Measurements from ENCODE around the gene SPINK8. TPM values are rescaled to one million over a fixed set of nuclear protein-coding genes. Genes with fewer than 3 reads are reported as not detected.

SPINK8 gene
- polyA plus RNA-seq, 1 donor (not counting 4 experiments of a cell fraction or from before 2014, with no cell fraction given), result not detected

DNA sequence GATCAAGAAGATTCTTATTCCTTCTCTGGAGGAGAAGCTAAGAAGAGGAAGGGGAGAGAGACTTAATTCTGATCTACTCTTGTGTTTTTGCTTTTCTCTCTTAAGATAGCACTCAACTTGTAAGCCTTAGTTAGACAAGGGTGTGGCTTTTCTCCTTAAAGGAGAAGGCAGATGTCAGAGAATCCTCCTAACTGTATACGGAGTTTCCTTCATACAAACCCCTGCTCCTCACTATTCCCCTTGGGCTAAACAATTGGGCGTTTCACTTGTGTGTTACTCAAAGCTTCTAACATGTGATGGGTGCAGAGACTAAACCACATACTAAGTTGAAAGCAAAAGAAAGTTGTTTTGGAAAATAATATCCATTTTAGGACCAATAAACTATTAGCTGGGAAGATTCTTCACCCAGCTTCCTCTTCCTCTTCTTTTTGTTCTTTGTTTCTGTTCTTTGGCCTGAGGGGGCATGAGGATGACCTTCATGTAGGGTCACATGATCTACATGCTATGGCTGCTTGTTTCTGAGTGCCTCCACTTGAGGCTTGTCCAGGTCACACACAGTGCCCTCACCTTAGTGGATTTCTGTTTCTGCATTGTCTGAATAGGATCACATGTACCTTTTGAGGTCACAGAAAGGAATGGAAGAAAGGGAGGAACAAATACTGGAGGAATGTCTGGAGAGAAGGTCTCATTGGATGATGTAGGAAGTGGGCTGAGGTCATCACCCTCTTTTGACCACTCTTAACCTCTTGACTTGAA lies 14.6 kb downstream of the SPINK8 start:
- Histone ChIP-seq H3K4me3 (ENCODE audit: control insufficient read depth in 2 of 3, extremely low read depth in 1 of 3, insufficient read depth in 2 of 3, low read depth in 1 of 3, low read length in 3 of 3) (no peak overlapping the region), H4K20me1 (ENCODE audit: control insufficient read depth, extremely low read depth, insufficient read depth, low read length) (no peaks in the 10 kb centered on the region), H2AFZ (ENCODE audit: control insufficient read depth, low read length) (no peak overlapping the region), H3K4me1 (ENCODE audit: control insufficient read depth, extremely low read depth, insufficient read depth, low read length) (no peaks in the 10 kb centered on the region), H3K36me3 (ENCODE audit: control insufficient read depth in 2 of 2, extremely low read depth in 1 of 2, insufficient read depth in 2 of 2, low read length in 2 of 2) (no peaks in the 10 kb centered on the region), H3K79me2 (ENCODE audit: control insufficient read depth, insufficient read depth, low read length) (no peaks in the 10 kb centered on the region), H3K9me3 (ENCODE audit: control insufficient read depth, low read depth, low read length) (peaks cover 2% of the 10 kb centered on the region), H3K9me1 (ENCODE audit: control insufficient read depth, extremely low read depth, insufficient read depth, low read length) (no peaks in the 10 kb centered on the region), H3K27me3 (ENCODE audit: control insufficient read depth, extremely low read depth, insufficient read depth, low read length) (no peaks in the 10 kb centered on the region), H3K27ac (ENCODE audit: control insufficient read depth, insufficient read depth, low read length) (no peak overlapping the region), H3K4me2 (ENCODE audit: control insufficient read depth, extremely low read depth, insufficient read depth, low read depth, low read length) (no peak overlapping the region), H3K9ac (ENCODE audit: control insufficient read depth, extremely low read depth, insufficient read depth, low read length) (no peak overlapping the region)
- dilution Hi-C loops (cut with MboI; ENCODE audit: extremely low pct_ligation_motif_present, low sequenced_read_pairs), result no loop called here
- no peak for FAIRE-seq
- TF ChIP-seq EZH2 (IDR thresholded peaks at IDR 0.05; ENCODE audit: low read length), result no peak
- TF ChIP-seq, protein P1, sequence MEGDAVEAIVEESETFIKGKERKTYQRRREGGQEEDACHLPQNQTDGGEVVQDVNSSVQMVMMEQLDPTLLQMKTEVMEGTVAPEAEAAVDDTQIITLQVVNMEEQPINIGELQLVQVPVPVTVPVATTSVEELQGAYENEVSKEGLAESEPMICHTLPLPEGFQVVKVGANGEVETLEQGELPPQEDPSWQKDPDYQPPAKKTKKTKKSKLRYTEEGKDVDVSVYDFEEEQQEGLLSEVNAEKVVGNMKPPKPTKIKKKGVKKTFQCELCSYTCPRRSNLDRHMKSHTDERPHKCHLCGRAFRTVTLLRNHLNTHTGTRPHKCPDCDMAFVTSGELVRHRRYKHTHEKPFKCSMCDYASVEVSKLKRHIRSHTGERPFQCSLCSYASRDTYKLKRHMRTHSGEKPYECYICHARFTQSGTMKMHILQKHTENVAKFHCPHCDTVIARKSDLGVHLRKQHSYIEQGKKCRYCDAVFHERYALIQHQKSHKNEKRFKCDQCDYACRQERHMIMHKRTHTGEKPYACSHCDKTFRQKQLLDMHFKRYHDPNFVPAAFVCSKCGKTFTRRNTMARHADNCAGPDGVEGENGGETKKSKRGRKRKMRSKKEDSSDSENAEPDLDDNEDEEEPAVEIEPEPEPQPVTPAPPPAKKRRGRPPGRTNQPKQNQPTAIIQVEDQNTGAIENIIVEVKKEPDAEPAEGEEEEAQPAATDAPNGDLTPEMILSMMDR (optimal IDR thresholded peaks at IDR 0.05 in 1 of 3, IDR thresholded peaks at IDR 0.05 in 1 of 3, conservative IDR thresholded peaks at IDR 0.05 in 1 of 3; ENCODE audit: extremely low read depth in 1 of 3, insufficient read depth in 2 of 3, low read length in 3 of 3), result no peak
- no peak for DNase-seq (ENCODE audit: low read depth, low spot score)

- Histone ChIP-seq H3K9ac (ENCODE audit: control insufficient read depth, extremely low read depth, insufficient read depth, low read length) (no peak overlapping the region), H3K4me3 (ENCODE audit: control insufficient read depth in 2 of 3, extremely low read depth in 1 of 3, insufficient read depth in 2 of 3, low read depth in 1 of 3, low read length in 3 of 3) (no peak overlapping the region), H3K4me2 (ENCODE audit: control insufficient read depth, extremely low read depth, insufficient read depth, low read depth, low read length) (no peak overlapping the region), H3K79me2 (ENCODE audit: control insufficient read depth, insufficient read depth, low read length) (no peaks in the 10 kb centered on the region), H3K9me1 (ENCODE audit: control insufficient read depth, extremely low read depth, insufficient read depth, low read length) (no peaks in the 10 kb centered on the region), H3K36me3 (ENCODE audit: control insufficient read depth in 2 of 2, extremely low read depth in 1 of 2, insufficient read depth in 2 of 2, low read length in 2 of 2) (no peaks in the 10 kb centered on the region), H2AFZ (ENCODE audit: control insufficient read depth, low read length) (no peak overlapping the region), H3K4me1 (ENCODE audit: control insufficient read depth, extremely low read depth, insufficient read depth, low read length) (no peaks in the 10 kb centered on the region), H3K27ac (ENCODE audit: control insufficient read depth, insufficient read depth, low read length) (no peak overlapping the region), H4K20me1 (ENCODE audit: control insufficient read depth, extremely low read depth, insufficient read depth, low read length) (no peaks in the 10 kb centered on the region), H3K27me3 (ENCODE audit: control insufficient read depth, extremely low read depth, insufficient read depth, low read length) (no peaks in the 10 kb centered on the region), H3K9me3 (ENCODE audit: control insufficient read depth, low read depth, low read length) (peaks cover 2% of the 10 kb centered on the region)
- DNase-seq (ENCODE audit: low read depth, low spot score) (no peak), FAIRE-seq (no peak)
- dilution Hi-C loops (cut with MboI; ENCODE audit: extremely low pct_ligation_motif_present, low sequenced_read_pairs), result no loop called here
- TF ChIP-seq, protein P1 (optimal IDR thresholded peaks at IDR 0.05 in 1 of 3, IDR thresholded peaks at IDR 0.05 in 1 of 3, conservative IDR thresholded peaks at IDR 0.05 in 1 of 3; ENCODE audit: extremely low read depth in 1 of 3, insufficient read depth in 2 of 3, low read length in 3 of 3), result no peak
- no peak for TF ChIP-seq EZH2 (IDR thresholded peaks at IDR 0.05; ENCODE audit: low read length)
Observed at GRCh38 chr3:48314542-48314941, 18.9 kb downstream of the SPINK8 start.
